Body of pancreas (tissue), 4 donors: Measurements from ENCODE around the gene GPHA2. TPM values are rescaled to one million over a fixed set of nuclear protein-coding genes. Genes with fewer than 3 reads are reported as not detected.

Experiments
- ATAC-seq: fragments of 150-250 bp; one replicate; pipeline ENCODE4 v1.9.1; 2016
- DNase-seq, 4 donors: peaks; one replicate each; pipeline ENCODE4 v3.0.0-alpha.2; 2019
- H3K27ac ChIP-seq, 4 donors: fragments of 200-600 bp; sonication (generic); 1 replicate in 3 of 4; 2 replicates in 1 of 4; pipeline versions ENCODE4 v1.5.1 to v1.6.1; 2016 to 2019; ENCODE audit warnings: mild to moderate bottlenecking in 1 of 4, mixed read lengths in 1 of 4, moderate library complexity in 1 of 4
- H3K27me3 ChIP-seq, 2 donors: fragments of 200-600 bp; sonication (generic); one replicate each; pipeline ENCODE4 v1.6.0; 2016; ENCODE audit warnings: mild to moderate bottlenecking in 1 of 2
- H3K36me3 ChIP-seq, 2 donors: fragments of 200-600 bp; sonication (generic); replicated peaks in 1 of 2; 2 replicates each; pipeline ENCODE4 v1.5.1; 2016; ENCODE audit warnings: low read depth in 2 of 2; ENCODE audit not compliant: insufficient read depth in 1 of 2
- H3K4me1 ChIP-seq: fragments of 200-600 bp; sonication (generic); one replicate; pipeline ENCODE4 v1.6.0; 2016
- H3K4me3 ChIP-seq, 2 donors: fragments of 200-600 bp; sonication (generic); 1 replicate in 1 of 2; 2 replicates in 1 of 2; pipeline ENCODE4 v1.5.1; 2016 to 2019
- H3K9me3 ChIP-seq, 3 donors: fragments of 200-600 bp; sonication (generic); 1 replicate in 2 of 3; 2 replicates in 1 of 3; pipeline ENCODE4 v1.5.1; 2016
- POLR2A ChIP-seq, 3 donors: fragments of 450-650 bp; IDR thresholded peaks; one replicate each; pipeline ENCODE4 v1.6.1; 2016; ENCODE audit warnings: antibody characterized with exemption in 3 of 3, mild to moderate bottlenecking in 2 of 3
- WGBS, 2 donors: methylation state at CpG; one replicate each; pipeline ENCODE4 v1.1.5; 2017; 5-methylcytosine and 5-hydroxymethylcytosine counted together
- intact Hi-C: fragments of 100-400 bp; cut with DNase I; formaldehyde crosslinking; loops from one replicate; pipeline ENCODE4 v1.15.1; 2023
- total RNA-seq, 2 donors: library from RNA; depleted of rRNA; stranded (reverse); fragments of >200 nt; gene quantifications; one replicate each; pipeline ENCODE4 v1.1.0, GENCODE V29; 2016
- TF ChIP-seq, protein P1 (sequence below), 7 experiments: fragments of 450-650 bp in 4 of 7; fragments of 200-600 bp in 3 of 7; sonication (generic) in 3 of 7; IDR thresholded peaks; one replicate each; pipeline ENCODE4 v1.5.1; 2016 to 2019; ENCODE audit warnings: antibody characterized with exemption in 7 of 7

The GPHA2 gene
- total RNA-seq, 2 donors from 2014 or later = 7.3 to 18.5 TPM

- ATAC-seq = no peak
- peaks cover 0 to 19% of the 10 kb centered on the region in 2 donors for H3K36me3 ChIP-seq
- 93 to 94% methylated on average over 3 to 17 of the region's 17 CpGs for WGBS, 2 donors
- H3K4me3 ChIP-seq = no peak overlapping the region
- H3K4me1 ChIP-seq = peaks cover 30% of the 10 kb centered on the region
- TF ChIP-seq, protein P1, sequence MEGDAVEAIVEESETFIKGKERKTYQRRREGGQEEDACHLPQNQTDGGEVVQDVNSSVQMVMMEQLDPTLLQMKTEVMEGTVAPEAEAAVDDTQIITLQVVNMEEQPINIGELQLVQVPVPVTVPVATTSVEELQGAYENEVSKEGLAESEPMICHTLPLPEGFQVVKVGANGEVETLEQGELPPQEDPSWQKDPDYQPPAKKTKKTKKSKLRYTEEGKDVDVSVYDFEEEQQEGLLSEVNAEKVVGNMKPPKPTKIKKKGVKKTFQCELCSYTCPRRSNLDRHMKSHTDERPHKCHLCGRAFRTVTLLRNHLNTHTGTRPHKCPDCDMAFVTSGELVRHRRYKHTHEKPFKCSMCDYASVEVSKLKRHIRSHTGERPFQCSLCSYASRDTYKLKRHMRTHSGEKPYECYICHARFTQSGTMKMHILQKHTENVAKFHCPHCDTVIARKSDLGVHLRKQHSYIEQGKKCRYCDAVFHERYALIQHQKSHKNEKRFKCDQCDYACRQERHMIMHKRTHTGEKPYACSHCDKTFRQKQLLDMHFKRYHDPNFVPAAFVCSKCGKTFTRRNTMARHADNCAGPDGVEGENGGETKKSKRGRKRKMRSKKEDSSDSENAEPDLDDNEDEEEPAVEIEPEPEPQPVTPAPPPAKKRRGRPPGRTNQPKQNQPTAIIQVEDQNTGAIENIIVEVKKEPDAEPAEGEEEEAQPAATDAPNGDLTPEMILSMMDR (IDR thresholded peaks at IDR 0.05) = no peak
- TF ChIP-seq POLR2A (IDR thresholded peaks at IDR 0.05) = no peak
- intact Hi-C loops = no loop called here
- H3K27me3 ChIP-seq = no peaks in the 10 kb centered on the region
- no peak overlapping the region for H3K27ac ChIP-seq
- DNase-seq = no peak
- H3K9me3 ChIP-seq = no peaks in the 10 kb centered on the region
Observed at GRCh38 chr11:64914123-64914522, 21.6 kb downstream of the GPHA2 start.

- peaks cover 0 to 20% of the 10 kb centered on the region in 2 donors for H3K36me3 ChIP-seq
- DNase-seq (no peak), ATAC-seq (no peak)
- H3K4me1 ChIP-seq = peaks cover 24% of the 10 kb centered on the region
- no peaks in the 10 kb centered on the region for H3K27me3 ChIP-seq
- intact Hi-C loops = no loop called here
- 73 to 89% methylated on average over 5 to 18 of the region's 18 CpGs for WGBS, 2 donors
- H3K9me3 ChIP-seq = no peaks in the 10 kb centered on the region
- H3K4me3 ChIP-seq = no peak overlapping the region
- TF ChIP-seq POLR2A (IDR thresholded peaks at IDR 0.05) = no peak
- TF ChIP-seq, protein P1 (IDR thresholded peaks at IDR 0.05) = no peak
- H3K27ac ChIP-seq = no peak overlapping the region
Observed at GRCh38 chr11:64913171-64913727, 22.4 kb downstream of the GPHA2 start.

- no peak for DNase-seq
- H3K9me3 ChIP-seq = no peaks in the 10 kb centered on the region
- intact Hi-C loops = no loop called here
- no peak for TF ChIP-seq POLR2A (IDR thresholded peaks at IDR 0.05)
- TF ChIP-seq, protein P1 (IDR thresholded peaks at IDR 0.05) = no peak
- H3K4me1 ChIP-seq = peaks cover 17% of the 10 kb centered on the region
- no peak overlapping the region for H3K4me3 ChIP-seq
- 75 to 95% methylated on average over 5 to 9 of the region's 9 CpGs for WGBS, 2 donors
- no peak for ATAC-seq
- no peak overlapping the region for H3K27ac ChIP-seq
- H3K36me3 ChIP-seq = peaks cover 0 to 30% of the 10 kb centered on the region in 2 donors
- H3K27me3 ChIP-seq = no peaks in the 10 kb centered on the region
Observed at GRCh38 chr11:64911689-64912088, 24.0 kb downstream of the GPHA2 start.

- Histone ChIP-seq H3K4me3 (no peak overlapping the region), H3K4me1 (peaks cover 13% of the 10 kb centered on the region), H3K36me3 (peaks cover 0 to 34% of the 10 kb centered on the region in 2 donors), H3K27ac (no peak overlapping the region), H3K27me3 (no peaks in the 10 kb centered on the region), H3K9me3 (no peaks in the 10 kb centered on the region)
- DNase-seq (no peak), ATAC-seq (no peak)
- intact Hi-C loops = no loop called here
- WGBS, 2 donors = 85 to 88% methylated on average over 5 to 7 of the region's 7 CpGs
- no peak for TF ChIP-seq POLR2A (IDR thresholded peaks at IDR 0.05)
- TF ChIP-seq, protein P1 (IDR thresholded peaks at IDR 0.05) = no peak
Observed at GRCh38 chr11:64911142-64911541, 24.6 kb downstream of the GPHA2 start.

- Histone ChIP-seq H3K36me3 (peaks cover 0 to 40% of the 10 kb centered on the region in 2 donors), H3K27me3 (no peaks in the 10 kb centered on the region), H3K4me1 (peaks cover 8% of the 10 kb centered on the region), H3K9me3 (no peaks in the 10 kb centered on the region), H3K4me3 (no peak overlapping the region), H3K27ac (no peak overlapping the region)
- WGBS, 2 donors = 95 to 96% methylated on average over 7 to 27 of the region's 27 CpGs
- intact Hi-C loops = no loop called here
- TF ChIP-seq, protein P1 (IDR thresholded peaks at IDR 0.05) = no peak
- TF ChIP-seq POLR2A (IDR thresholded peaks at IDR 0.05) = no peak
- DNase-seq (no peak), ATAC-seq (no peak)
Observed at GRCh38 chr11:64910451-64911093, 25.1 kb downstream of the GPHA2 start.
